ENCODE measurements around the gene TPRG1L.

Gene TPRG1L

DNA sequence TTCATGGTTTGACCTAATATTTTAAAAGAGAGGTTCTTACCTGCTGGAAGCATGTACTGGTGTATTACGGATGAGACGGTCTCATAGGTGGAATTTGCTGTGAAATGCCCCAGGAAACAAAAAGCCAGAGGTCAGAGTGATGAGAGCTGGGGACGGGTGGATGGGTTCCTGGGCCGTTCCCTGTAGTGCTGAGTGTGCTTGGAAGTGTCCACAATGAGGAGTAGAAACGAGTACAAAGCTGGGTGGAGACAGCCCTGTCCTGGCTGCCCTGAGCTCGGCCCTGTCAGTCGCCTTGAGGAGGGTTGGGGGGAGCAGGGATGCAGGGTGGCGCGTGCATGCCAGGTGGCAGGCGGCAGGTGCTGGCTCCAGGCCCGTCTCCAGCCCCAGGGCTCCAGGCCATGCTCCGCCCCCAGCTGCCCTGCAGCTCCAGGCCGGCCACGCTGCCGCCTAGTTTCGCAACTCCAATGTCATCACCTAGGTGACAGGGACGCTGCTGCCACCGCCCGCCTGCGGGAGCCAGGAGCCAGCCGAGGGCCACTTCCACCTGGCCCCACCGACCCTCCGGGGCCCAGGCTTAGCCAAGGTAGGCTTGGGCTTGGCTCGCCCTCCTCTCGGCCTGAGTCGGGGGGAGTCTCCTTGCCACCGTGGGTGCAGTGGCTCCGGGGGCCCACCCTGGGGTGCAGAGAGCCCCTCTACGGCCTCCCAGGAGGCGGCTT is 43.9 kb downstream of the TPRG1L start:
- DNase-seq: peak in 1 of 5 donors; percentile 8

DNA sequence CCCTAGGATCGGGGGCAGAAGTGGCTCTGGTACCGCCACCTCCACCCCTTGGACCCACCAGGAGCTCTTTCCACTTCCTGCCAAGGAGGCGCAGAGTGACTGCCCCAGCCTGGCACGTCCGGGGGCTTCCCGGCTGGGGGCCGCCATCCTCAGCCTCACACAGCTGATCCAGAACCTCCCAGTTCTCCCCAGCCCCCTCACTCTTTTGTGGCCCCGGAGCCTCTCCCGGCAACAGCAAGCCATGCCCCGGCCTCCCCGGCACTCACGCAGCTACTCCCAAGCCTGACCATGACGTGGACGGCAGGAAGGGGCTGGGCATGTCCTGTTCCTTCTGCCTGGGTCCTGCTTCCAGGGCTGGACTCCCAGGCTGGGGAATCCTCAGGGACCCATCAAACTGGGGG is 44.6 kb downstream of the TPRG1L start:
- DNase-seq: peak in 1 of 5 donors; percentile 7

DNA sequence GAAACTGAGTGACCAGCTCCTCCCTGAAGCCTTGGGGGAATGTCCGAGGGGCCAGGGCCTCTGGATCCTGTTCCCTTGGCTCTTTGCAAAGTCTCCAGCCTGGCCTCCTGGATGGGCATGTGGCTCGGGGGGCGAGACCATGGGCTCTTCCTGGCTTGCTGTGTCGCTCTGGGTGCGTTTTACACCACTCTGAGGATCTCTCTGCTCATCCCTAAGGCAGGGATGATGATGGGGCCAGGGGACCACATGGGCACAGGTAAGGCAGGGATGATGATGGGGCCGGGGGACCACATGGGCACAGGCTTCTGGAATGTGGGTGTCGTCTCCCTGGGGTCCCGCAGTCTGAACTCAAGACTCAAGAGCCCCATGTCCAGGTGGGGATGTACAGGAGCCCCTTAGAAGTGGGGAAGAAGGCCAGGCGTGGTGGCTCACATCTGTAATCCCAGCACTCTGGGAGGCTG is 45.2 kb downstream of the TPRG1L start:
- DNase-seq: no peak

DNA sequence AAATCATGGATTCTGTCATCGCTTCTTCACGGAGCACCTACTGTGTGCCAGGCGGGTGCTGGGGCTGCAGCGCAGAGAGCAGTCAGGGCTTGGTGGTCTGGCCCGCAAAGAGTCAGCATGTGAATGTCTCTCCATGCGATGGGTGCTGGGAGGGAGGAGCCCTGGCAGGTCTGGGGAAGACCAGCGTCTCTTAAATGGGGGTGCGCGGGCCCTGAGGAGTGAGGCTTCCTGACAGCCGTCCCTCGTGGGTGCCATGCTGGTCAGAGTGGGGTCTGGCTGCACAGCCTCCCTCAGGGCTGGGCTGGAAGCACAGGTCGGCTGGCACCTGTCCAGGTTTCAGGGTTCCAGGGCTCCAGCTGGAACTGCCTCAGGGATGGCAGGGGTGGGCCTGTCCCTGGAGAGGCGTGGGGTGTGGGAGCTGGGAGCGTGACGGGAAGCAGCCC is 46.0 kb downstream of the TPRG1L start:
- DNase-seq: peak in 2 of 5 donors; percentile 0 to 3

DNA sequence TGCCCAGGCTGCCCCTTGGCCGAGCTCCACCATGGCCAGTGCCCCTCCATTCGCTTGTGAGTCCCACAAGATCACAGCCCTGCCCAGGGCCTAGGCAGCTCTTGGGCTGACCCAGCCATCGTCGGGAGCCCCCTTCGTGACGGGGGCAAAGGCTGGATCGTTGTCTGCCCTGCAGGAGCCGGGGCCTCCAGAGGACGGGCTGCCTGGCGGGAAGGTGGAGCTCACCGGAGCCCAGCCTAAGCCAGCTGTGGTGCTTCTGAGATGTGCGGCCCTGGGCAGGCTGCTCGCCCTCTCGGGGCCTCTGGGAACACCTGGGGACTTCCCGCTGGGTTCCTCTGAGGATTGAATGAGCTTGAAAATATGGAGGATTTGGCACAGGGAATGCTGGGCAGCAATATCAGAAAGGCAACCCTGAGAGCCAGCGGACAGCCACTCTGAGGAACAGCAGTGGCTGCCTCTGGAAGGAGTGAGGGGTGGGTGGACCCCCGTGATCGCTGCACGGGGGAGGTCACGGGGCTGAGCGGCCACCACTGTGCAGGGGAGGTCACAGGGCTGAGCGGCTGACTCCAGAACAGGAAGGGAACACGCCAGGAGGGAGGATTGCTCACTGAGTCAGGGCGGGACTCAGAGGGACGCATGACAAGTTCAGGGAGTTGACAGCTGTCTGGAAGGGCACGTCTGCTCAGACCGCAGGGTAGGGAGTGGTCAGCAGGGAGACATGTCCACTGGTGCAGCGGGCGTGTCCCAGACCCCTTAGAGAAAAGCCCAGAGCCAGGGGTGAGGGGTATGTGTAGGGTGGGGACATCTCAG is 46.8 kb downstream of the TPRG1L start:
- peak in 3 of 5 donors; percentile 1 to 7 (median 5) for DNase-seq

DNA sequence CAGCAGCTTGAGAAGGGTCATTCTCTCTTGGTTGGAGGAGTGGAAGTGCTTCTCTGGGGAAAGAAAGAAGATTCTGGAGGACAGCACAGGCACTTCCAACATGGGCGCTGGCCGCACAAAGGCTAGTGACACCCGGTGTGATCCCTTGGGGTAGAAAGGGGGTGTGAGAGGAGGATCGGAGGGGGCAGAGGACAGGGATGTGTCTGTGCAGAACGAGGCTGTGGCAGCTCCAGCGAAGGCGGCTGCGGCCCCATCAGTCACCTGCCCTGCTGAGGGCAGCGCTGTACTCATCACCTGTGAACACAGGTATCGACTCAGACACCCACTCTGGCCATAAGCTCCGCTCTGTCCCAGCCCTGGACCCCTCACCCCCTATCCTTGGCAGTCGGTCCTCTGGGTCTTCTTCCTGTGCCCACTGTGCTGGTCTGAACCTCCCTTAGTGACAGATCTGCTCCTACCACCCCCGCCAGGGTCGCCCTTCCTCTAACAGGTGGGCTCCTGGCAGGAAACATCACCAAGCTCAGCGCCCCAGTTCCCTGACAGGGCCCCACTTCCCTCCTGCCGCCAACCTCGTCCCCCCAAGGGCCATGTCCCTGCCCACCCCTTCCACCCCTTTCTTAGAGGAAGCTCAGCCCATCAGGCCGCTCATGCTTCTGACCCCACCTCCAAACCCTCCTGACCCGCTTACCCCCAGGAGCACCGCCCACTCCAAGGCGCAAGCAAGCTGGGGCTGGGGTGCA is 47.6 kb downstream of the TPRG1L start:
- peak in 2 of 5 donors; percentile 4 to 10 for DNase-seq

DNA sequence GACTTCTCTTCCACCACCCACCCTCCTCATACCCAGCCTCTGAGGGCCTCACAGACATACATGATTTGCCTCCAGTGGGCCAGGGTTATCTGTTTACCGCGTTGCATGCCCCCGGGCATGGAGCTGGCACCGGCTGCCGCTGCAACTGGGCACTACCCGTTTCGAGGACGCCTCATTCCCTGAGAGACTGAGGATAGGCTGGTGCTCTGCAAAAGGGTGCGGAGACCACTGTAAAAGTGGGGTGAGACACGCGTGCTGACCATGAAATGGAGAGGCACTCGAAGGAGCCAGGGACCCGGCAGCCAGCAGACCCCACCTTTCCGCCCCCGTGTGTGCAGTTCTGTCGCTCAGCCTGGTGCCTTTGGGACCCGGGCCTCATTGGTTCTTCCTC is 48.2 kb downstream of the TPRG1L start:
- peak in 1 of 5 donors; percentile 6 for DNase-seq

DNA sequence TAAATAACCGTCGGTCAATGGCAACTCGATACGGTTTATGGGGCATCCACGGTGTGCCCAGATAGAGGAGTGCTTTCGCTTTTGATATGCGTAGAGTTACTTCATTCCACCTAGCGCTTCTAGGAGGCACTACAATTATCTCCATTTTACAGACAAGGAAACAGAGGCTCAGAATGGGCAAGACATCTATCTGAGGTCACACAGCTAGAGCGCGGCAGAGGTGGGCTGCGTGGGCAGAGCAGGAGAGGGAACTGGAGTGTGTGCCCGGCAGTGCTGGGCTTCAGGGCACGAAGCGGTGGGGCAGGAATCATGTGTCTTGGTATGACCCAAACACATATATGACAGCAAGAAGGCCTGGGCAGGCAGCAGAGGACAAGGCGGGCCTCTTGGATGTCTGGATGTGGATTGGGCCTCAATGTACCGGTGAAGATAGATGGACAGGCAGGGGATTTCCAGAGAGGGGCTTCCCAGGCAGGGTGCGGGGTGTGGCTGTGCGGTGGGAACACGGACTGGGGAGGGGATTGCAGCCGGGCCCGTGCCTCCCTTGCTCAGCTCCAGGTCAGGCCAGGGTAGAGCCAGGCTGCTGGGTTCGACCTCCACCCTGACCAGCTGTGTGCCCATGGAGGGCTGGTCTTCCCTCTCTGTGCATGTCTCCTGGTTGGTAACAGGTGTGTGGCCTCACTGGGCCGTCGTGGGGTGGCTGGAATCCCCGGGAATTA is 48.7 kb downstream of the TPRG1L start:
- no peak for DNase-seq

DNA sequence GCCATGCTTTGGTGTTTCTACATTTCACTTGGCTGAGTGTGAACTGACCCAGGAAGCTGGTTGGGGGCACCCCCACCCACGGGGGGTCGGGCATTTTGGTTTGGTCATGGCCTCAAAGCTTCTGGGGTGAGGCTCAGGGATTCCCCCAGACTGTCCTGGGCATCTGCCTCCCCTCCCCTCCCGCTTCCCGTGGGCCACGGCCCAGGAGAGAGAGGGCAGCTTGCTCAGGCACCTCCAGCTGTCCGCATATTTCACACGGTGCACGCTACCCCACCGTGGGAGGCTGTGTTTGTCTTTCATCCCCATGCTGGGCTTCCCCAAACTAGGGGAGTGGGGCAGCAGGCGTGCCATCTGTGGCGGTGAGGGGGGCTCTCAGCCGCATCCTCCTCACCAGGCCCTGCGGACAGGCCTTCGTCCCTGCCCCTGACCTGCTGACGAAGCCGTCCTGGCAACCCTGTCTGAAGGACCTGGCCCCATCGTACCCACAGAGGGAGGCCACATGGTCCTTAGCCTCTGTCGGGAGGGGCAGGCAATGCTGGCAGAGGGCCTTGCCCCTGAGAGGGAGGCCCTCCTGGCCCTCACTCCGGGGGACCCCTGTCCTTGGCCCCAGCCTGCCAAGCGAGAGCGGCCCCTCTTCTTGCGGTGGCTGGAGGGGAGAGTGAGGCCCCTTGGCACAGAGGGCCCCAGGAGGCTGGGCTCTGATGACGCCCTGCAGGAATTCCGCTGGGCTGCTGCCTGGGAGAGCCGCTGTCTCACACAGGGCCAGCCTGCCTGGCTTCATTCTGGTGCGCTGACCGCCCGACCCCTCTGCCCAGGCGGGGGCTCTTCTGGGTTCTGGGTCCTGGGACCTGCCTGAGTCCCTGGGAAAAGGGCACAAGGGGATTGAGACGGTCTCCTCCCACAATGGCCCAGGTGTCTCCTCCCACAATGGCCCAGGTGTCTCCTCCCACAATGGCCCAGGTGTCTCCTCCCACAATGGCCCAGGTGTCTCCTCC is 49.6 kb downstream of the TPRG1L start:
- no peak for DNase-seq

DNA sequence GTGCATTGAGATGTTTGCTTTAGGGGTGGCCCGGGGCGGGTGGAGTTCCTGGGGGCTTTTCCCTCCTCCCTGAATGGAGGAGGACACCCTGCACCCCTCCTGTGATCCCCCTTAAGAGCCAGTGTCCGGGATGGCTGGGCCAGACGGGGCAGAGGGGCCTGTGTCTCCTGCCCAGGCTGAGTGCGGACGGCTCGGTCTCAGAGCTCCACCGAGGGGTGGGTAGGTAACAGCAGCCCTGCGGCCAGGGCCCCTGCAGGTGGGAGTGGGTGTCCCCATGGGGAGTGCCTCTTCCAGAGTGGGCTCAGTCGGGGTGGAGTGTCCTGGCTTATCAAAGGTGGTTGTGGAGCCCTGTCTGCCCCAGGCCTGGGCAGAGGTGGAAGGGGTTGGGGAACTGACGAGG is 50.6 kb downstream of the TPRG1L start:
- no peak for DNase-seq

DNA sequence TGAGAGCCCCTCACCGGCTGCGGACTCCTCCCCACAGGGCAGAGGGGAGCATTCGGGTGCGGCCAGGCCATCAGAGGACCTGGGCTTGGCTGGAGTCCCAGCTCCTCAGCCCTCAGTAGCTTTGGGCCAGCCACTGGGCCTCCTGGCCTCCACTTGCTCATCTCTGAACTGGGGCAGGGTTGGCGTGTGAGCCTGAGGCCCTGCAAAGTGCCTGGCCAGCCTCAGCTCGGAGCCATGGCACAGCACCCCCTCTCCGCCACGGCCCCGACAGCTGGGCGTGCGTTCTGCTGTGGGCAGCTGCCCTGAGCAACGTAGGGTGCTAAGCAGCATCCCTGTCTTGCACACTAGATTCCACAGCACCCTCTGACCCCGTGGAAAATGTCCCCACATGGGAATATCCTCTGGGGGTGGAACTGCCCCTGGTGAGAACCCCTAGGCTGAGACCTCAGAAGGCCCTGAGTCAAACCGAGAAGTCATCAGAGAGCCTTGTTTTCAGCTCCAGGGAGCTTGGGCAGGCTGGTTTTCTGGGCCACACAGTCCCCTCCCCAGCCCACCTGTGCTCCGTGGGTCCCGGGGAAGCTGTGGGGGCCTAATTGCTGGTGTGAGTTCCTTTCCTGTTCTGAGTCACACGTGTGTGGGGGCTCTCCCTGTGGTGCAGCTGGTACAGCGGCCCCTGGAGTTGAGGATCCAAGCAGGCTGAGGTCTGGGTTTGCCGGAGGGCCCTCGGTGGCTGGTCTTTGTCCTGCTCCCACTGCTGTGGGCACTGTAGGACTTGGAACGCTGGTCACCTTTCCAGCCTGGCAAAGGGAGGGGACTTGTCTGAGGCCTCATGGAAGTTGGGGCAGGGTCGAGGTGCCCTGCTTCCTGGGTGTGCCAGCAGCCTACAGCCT is 52.0 kb downstream of the TPRG1L start:
- DNase-seq: peak in 1 of 5 donors; percentile 18

DNA sequence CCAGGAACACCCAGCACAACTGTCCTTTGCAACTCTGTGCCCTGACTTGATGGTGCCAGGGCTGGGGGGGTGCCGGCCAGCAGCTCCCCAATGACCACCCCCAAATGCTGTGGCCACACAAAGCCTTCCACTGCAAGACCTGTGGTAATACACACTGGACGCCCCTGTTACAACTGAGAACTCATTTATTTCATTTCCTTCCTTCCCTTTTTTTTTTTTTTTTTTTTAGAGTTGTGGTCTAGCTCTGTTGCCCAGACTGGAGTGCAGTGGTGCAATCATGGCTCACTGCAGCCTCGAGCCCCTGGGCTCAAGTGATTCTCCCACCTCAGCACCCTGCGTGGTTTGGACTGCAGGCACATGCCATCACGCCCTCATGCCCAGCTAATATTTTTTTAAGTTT is 52.7 kb downstream of the TPRG1L start:
- DNase-seq: no peak

DNA sequence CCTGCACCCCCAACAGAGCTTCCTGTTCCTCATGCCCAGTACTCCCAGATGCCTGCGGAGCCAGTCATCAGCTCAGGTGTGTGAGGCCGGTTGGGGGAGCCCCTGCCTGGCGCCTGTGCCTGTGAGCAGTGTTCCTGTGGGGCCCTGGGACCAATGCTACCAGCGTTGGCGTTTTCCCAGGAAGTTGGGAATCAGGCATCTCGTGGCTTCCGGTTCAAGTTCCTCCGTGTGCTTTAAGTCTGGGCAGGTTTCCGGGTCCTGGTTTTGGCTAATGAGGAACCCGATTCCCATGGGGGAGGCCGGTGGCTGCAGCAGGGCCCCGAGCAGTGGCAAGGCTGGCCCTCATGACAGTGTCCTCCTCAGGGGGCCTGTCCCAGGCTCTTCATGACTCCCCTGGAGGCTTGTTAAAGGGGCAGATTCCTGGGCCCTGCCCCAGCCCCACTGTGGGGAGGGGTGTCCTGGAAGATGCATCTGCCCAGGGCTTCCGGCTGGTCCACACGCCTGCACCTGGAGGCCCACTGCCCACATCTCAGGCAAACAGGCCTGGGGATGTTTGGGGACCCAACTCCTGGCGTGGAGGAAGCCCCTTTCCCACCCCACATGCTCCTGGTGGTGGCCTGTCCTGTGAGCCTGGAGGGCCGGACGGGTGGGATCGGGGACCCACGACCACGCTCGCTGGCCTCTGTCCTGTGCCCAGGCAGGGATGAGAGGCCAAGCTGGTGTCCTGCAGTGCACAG is 53.7 kb downstream of the TPRG1L start:
- no peak for DNase-seq

DNA sequence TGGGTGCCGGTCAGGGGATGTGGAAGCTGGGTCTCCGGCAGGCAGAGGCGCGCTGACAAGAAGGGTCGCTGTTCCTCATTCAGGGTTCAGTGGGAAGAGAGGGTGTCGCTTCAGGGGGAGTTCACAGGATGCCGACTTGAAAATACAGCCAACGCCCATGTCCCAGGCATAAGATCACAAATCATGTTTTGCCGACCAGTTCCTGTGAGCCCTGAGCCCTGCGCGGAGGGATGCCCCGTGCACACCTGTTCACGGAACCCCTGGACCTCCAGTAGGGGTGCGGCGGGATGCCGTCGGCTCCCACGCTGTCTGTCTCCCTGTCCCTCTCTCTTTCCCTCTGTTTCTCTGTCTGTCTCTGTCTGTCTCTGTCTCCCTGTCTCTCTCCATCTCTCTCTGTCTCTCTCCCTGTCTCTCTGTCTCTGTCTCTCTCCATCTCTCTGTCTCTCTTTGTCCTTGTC is 54.3 kb downstream of the TPRG1L start:
- DNase-seq: no peak
